IMR-90 (cell line): ENCODE data around the gene NKAIN4. TPM values are rescaled to one million over a fixed set of nuclear protein-coding genes. Genes with fewer than 3 reads are reported as not detected.

ENCODE experiments used
- ATAC-seq: fragments of 200-7000 bp; cut with Tn5 transposase; 2 replicates; pipeline ENCODE4 v1.9.1; 2020; ENCODE audit warnings: low read depth, mild to moderate bottlenecking, moderate library complexity
- BruUV-seq: library from RNA; stranded (reverse); fragments of 400-500 nt; replicated peaks from 2 replicates; lab custom pipeline; 2021; lab: Mats Ljungman, UMichigan
- CTCF ChIA-PET: fragments of 300-600 bp; formaldehyde crosslinking; extraction: SDS; loops from one replicate; lab custom pipeline; 2021; ENCODE audit warnings: antibody characterized with exemption; lab: Yijun Ruan, JAX
- POLR2A ChIA-PET: fragments of 300-600 bp; sonication (Branson Sonifier 250); formaldehyde crosslinking; loops from one replicate; lab custom pipeline; 2022; ENCODE audit warnings: antibody characterized with exemption; ENCODE audit not compliant: unreplicated experiment; lab: Charles Lee
- DNase-seq: peaks from one replicate; pipeline ENCODE4 v3.0.0; 2013
- H2AFZ ChIP-seq: replicated peaks from 2 replicates; pipeline ENCODE3; 2013; ENCODE audit warnings: low read length, mild to moderate bottlenecking; ENCODE audit not compliant: poor library complexity
- H2AK5ac ChIP-seq: 2 replicates; pipeline ENCODE4 v1.6.1; 2013; ENCODE audit warnings: low read depth, low read length, inconsistent platforms
- H2AK9ac ChIP-seq: replicated peaks from 2 replicates; pipeline ENCODE3; 2013; ENCODE audit warnings: mild to moderate bottlenecking, low read depth, low read length, moderate library complexity; ENCODE audit not compliant: poor library complexity
- H2BK120ac ChIP-seq: 2 replicates; pipeline ENCODE4 v1.6.1; 2013; ENCODE audit warnings: low read depth, low read length, inconsistent platforms
- H2BK15ac ChIP-seq: 3 replicates; pipeline ENCODE4 v1.6.1; 2013; ENCODE audit warnings: low read depth, low read length, inconsistent platforms
- H2BK20ac ChIP-seq: 2 replicates; pipeline ENCODE4 v1.6.1; 2013; ENCODE audit warnings: low read depth, mild to moderate bottlenecking, inconsistent platforms, low read length, moderate library complexity
- H2BK5ac ChIP-seq: 2 replicates; pipeline ENCODE4 v1.6.1; 2013; ENCODE audit warnings: mild to moderate bottlenecking, low read depth, low read length, inconsistent platforms; ENCODE audit not compliant: poor library complexity, severe bottlenecking
- H3K14ac ChIP-seq: replicated peaks from 2 replicates; pipeline ENCODE4 v1.6.1; 2013; ENCODE audit warnings: low read depth, low read length, inconsistent platforms
- H3K18ac ChIP-seq: 2 replicates; pipeline ENCODE4 v1.6.1; 2013; ENCODE audit warnings: low read depth, low read length, control low read depth
- H3K23ac ChIP-seq: 2 replicates; pipeline ENCODE4 v1.6.1; 2013; ENCODE audit warnings: low read depth, low read length, inconsistent platforms
- H3K27ac ChIP-seq: 2 replicates; pipeline ENCODE4 v1.5.1; 2013; ENCODE audit warnings: mild to moderate bottlenecking, control low read depth, low read length; ENCODE audit not compliant: insufficient read depth
- H3K27me3 ChIP-seq: 2 replicates; pipeline ENCODE4 v1.6.1; 2013; ENCODE audit warnings: low read length; ENCODE audit not compliant: control insufficient read depth, insufficient read depth
- H3K36me3 ChIP-seq: 2 replicates; pipeline ENCODE4 v1.6.1; 2013; ENCODE audit warnings: low read length, mixed read lengths; ENCODE audit not compliant: control insufficient read depth, insufficient read depth
- H3K4ac ChIP-seq: 2 replicates; pipeline ENCODE4 v1.6.1; 2013; ENCODE audit warnings: low read depth, low read length, inconsistent platforms
- H3K4me1 ChIP-seq: 2 replicates; pipeline ENCODE4 v1.6.1; 2013; ENCODE audit warnings: low read length, mixed read lengths; ENCODE audit not compliant: control insufficient read depth, insufficient read depth
- H3K4me2 ChIP-seq: 2 replicates; pipeline ENCODE4 v1.6.1; 2013; ENCODE audit warnings: low read depth, mild to moderate bottlenecking, control low read depth, low read length, moderate library complexity
- H3K4me3 ChIP-seq: 2 replicates; pipeline ENCODE4 v1.5.1; 2013; ENCODE audit warnings: low read depth, mild to moderate bottlenecking, control low read depth, low read length, moderate library complexity; ENCODE audit not compliant: insufficient read depth
- H3K56ac ChIP-seq: 2 replicates; pipeline ENCODE4 v1.6.1; 2013; ENCODE audit warnings: low read length, inconsistent platforms; ENCODE audit not compliant: insufficient read depth; ENCODE audit errors: extremely low read depth
- H3K79me1 ChIP-seq, 2 experiments: 2 replicates each; pipeline ENCODE4 v1.6.1; 2013; ENCODE audit warnings: low read length in 2 of 2, inconsistent platforms in 1 of 2, low read depth in 1 of 2
- H3K9ac ChIP-seq: 2 replicates; pipeline ENCODE4 v1.6.1; 2013; ENCODE audit warnings: low read depth, low read length, control low read depth
- H3K9me1 ChIP-seq: 2 replicates; pipeline ENCODE4 v1.6.1; 2013; ENCODE audit warnings: low read length, inconsistent platforms; ENCODE audit not compliant: insufficient read depth
- H3K9me3 ChIP-seq: 2 replicates; pipeline ENCODE4 v1.6.1; 2013; ENCODE audit warnings: low read length; ENCODE audit not compliant: control insufficient read depth, insufficient read depth
- H4K20me1 ChIP-seq: 2 replicates; pipeline ENCODE4 v1.6.1; 2013; ENCODE audit warnings: low read length, inconsistent platforms; ENCODE audit not compliant: insufficient read depth
- H4K5ac ChIP-seq: 2 replicates; pipeline ENCODE4 v1.6.1; 2013; ENCODE audit warnings: mild to moderate bottlenecking, low read depth, low read length, control low read depth
- H4K8ac ChIP-seq, 2 experiments: 2 replicates each; pipeline ENCODE4 v1.6.1; 2013; ENCODE audit warnings: low read depth in 2 of 2, low read length in 2 of 2, control low read depth in 1 of 2, inconsistent platforms in 1 of 2
- H4K91ac ChIP-seq: 2 replicates; pipeline ENCODE4 v1.6.1; 2013; ENCODE audit warnings: low read depth, low read length, inconsistent platforms; ENCODE audit not compliant: insufficient read depth
- BHLHE40 ChIP-seq: fragments of 150-350 bp; IDR thresholded peaks from 2 replicates; pipeline ENCODE4 v1.6.1; 2016; ENCODE audit warnings: mild to moderate bottlenecking, low read depth, low read length
- CEBPB ChIP-seq: IDR thresholded peaks from 2 replicates; pipeline ENCODE4 v1.6.1; 2012; ENCODE audit warnings: low read depth, low read length, improper control_type of control experiment
- CHD1 ChIP-seq: IDR thresholded peaks from 2 replicates; pipeline ENCODE4 v1.6.1; 2012; ENCODE audit warnings: low read depth, low read length, improper control_type of control experiment
- FOS ChIP-seq: fragments of 150-350 bp; IDR thresholded peaks from 2 replicates; pipeline ENCODE4 v1.6.1; 2016; ENCODE audit warnings: low read depth, low read length
- MAFK ChIP-seq: IDR thresholded peaks from 2 replicates; pipeline ENCODE4 v1.6.1; 2012; ENCODE audit warnings: low read depth, low read length, improper control_type of control experiment
- MAZ ChIP-seq: IDR thresholded peaks from 2 replicates; pipeline ENCODE4 v1.6.1; 2012; ENCODE audit warnings: low read depth, mild to moderate bottlenecking, low read length, improper control_type of control experiment, moderate library complexity, borderline replicate concordance
- MXI1 ChIP-seq: IDR thresholded peaks from 2 replicates; pipeline ENCODE4 v1.6.1; 2012; ENCODE audit warnings: low read depth, mild to moderate bottlenecking, low read length, moderate library complexity, borderline replicate concordance
- NFE2L2 ChIP-seq: fragments of 150-350 bp; IDR thresholded peaks from 2 replicates; pipeline ENCODE4 v1.6.1; 2016; ENCODE audit warnings: low read depth, mild to moderate bottlenecking, low read length
- POLR2A ChIP-seq: IDR thresholded peaks from 2 replicates; pipeline ENCODE4 v1.6.1; 2012; ENCODE audit warnings: mild to moderate bottlenecking, low read depth, low read length
- RAD21 ChIP-seq: IDR thresholded peaks from 2 replicates; pipeline ENCODE4 v1.6.1; 2012; ENCODE audit warnings: low read length, improper control_type of control experiment
- RCOR1 ChIP-seq: IDR thresholded peaks from 2 replicates; pipeline ENCODE4 v1.6.1; 2012; ENCODE audit warnings: mild to moderate bottlenecking, low read length, improper control_type of control experiment; ENCODE audit not compliant: insufficient replicate concordance
- RFX5 ChIP-seq: IDR thresholded peaks from 2 replicates; pipeline ENCODE4 v1.8.0; 2012; ENCODE audit warnings: low read depth, mild to moderate bottlenecking, low read length, moderate library complexity
- SMC3 ChIP-seq: fragments of 150-350 bp; IDR thresholded peaks from 2 replicates; pipeline ENCODE4 v1.6.1; 2016; ENCODE audit warnings: low read depth, mild to moderate bottlenecking, antibody characterized with exemption, low read length, moderate library complexity
- WGBS, 2 experiments: methylation state at CpG; one replicate each; pipeline versions ENCODE4 v1.1.5 to v1.1.7; 2013; ENCODE audit warnings: missing lambda C conversion rate in 2 of 2; ENCODE audit not compliant: insufficient read length in 1 of 2; ENCODE audit errors: extremely low coverage in 2 of 2; 5-methylcytosine and 5-hydroxymethylcytosine counted together
- dilution Hi-C: fragments of 300-500 bp; cut with HindIII; formaldehyde crosslinking; loops from one replicate; pipeline ENCODE4 v1.14.3; 2018; ENCODE audit warnings: low sequenced_read_pairs; ENCODE audit not compliant: unreplicated experiment
- in situ Hi-C: fragments of 300-500 bp; cut with MboI; formaldehyde crosslinking; loops from 3 replicates; pipeline ENCODE4 v1.14.3; 2019; ENCODE audit warnings: low sequenced_read_pairs, inconsistent platforms, mixed read lengths
- intact Hi-C: fragments of 100-400 bp; cut with micrococcal nuclease; formaldehyde crosslinking; loops from 2 replicates; pipeline ENCODE4 v1.10.0; 2022
- polyA plus RNA-seq, 3 experiments: library from polyadenylated mRNA; depleted of rRNA; stranded (reverse); fragments of >200 nt; gene quantifications; 2 replicates each; pipeline ENCODE4 v1.2.3, GENCODE V29; 2012; ENCODE audit warnings: low replicate concordance in 1 of 3
- total RNA-seq: library from RNA; depleted of rRNA; stranded (reverse); fragments of >200 nt; gene quantifications from 2 replicates; pipeline ENCODE4 v1.2.3, GENCODE V29; 2012
- TF ChIP-seq, protein P1 (sequence below): conservative IDR thresholded peaks from 2 replicates; pipeline ENCODE4 v1.5.1; 2012; ENCODE audit warnings: mild to moderate bottlenecking, low read depth, low read length, improper control_type of control experiment
- TF ChIP-seq, protein P2 (sequence below): fragments of 150-350 bp; IDR thresholded peaks from 2 replicates; pipeline ENCODE4 v1.6.1; 2016; ENCODE audit warnings: low read depth, mild to moderate bottlenecking, low read length, moderate library complexity, borderline replicate concordance
- TF ChIP-seq, protein P3 (sequence below): fragments of 150-350 bp; IDR thresholded peaks from 2 replicates; pipeline ENCODE4 v1.6.1; 2017; ENCODE audit warnings: mild to moderate bottlenecking, antibody characterized with exemption, low read length, low read depth

The NKAIN4 gene
- total and polyA plus RNA-seq, 2 of the 4 experiments (the other 2 are of a cell fraction): not detected

DNA sequence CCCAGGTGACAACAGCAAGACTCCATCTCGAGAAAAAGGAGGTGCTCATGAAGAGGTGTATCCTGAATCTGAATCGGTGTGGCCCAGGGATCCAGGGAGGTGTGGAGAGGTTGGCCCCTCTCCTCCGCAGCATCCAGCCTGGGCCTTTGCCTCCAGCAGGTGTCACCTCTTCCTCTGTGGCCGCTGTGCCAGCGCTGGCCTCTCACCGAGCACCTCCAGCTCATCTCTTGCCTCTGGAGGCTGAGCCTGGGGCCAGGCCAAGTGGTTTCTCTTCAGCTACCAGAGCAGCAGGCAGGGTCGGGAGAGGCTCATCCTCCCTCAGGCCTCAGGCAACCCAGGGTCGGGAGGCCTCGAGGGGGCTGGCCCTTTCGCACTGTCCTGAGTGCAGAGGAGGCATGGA lies 37.5 kb upstream of the NKAIN4 start:
- H4K8ac ChIP-seq: no peak overlapping the region
- no peak overlapping the region for H2BK5ac ChIP-seq
- 78% methylated on average over 3 of the region's 10 CpGs; no CpG with 5 or more reads in 1 of the 2 experiments for WGBS, 2 experiments
- no peak overlapping the region for H3K56ac ChIP-seq
- H3K4ac ChIP-seq: no peak overlapping the region
- no peak overlapping the region for H3K9ac ChIP-seq
- ATAC-seq (no peak), DNase-seq (no peak)
- no peaks in the 10 kb centered on the region for H3K9me1 ChIP-seq
- in situ Hi-C loops (no loop called here), dilution Hi-C loops (no loop called here), intact Hi-C loops (no loop called here)
- H2BK120ac ChIP-seq: no peak overlapping the region
- no peak overlapping the region for H3K27ac ChIP-seq
- H2AFZ ChIP-seq: no peak overlapping the region
- H4K91ac ChIP-seq: no peak overlapping the region
- CTCF ChIA-PET: interaction anchor here (0.7 to 1.2 kb wide), 2 partner anchors 68 to 69 kb away, joined by 3 to 4 read pairs; no protein-coding TSS in a partner anchor
- H4K5ac ChIP-seq: no peak overlapping the region
- H3K18ac ChIP-seq: no peak overlapping the region
- H3K4me1 ChIP-seq: no peaks in the 10 kb centered on the region
- no peak overlapping the region for H3K4me3 ChIP-seq
- peaks cover 24% of the 10 kb centered on the region for H3K36me3 ChIP-seq
- no peak overlapping the region for H3K14ac ChIP-seq
- H3K9me3 ChIP-seq: no peaks in the 10 kb centered on the region
- H2AK5ac ChIP-seq: no peak overlapping the region; the same call in 1 of the 2 replicates
- H3K27me3 ChIP-seq: peaks cover 21% of the 10 kb centered on the region
- no peak for TF ChIP-seq CHD1
- no peak for TF ChIP-seq POLR2A
- no peak for TF ChIP-seq NFE2L2
- no peak for TF ChIP-seq RAD21
- TF ChIP-seq RCOR1: no peak
- TF ChIP-seq CEBPB: no peak
- TF ChIP-seq, protein P1, sequence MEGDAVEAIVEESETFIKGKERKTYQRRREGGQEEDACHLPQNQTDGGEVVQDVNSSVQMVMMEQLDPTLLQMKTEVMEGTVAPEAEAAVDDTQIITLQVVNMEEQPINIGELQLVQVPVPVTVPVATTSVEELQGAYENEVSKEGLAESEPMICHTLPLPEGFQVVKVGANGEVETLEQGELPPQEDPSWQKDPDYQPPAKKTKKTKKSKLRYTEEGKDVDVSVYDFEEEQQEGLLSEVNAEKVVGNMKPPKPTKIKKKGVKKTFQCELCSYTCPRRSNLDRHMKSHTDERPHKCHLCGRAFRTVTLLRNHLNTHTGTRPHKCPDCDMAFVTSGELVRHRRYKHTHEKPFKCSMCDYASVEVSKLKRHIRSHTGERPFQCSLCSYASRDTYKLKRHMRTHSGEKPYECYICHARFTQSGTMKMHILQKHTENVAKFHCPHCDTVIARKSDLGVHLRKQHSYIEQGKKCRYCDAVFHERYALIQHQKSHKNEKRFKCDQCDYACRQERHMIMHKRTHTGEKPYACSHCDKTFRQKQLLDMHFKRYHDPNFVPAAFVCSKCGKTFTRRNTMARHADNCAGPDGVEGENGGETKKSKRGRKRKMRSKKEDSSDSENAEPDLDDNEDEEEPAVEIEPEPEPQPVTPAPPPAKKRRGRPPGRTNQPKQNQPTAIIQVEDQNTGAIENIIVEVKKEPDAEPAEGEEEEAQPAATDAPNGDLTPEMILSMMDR: no peak
- TF ChIP-seq RFX5: no peak
- TF ChIP-seq, protein P2, sequence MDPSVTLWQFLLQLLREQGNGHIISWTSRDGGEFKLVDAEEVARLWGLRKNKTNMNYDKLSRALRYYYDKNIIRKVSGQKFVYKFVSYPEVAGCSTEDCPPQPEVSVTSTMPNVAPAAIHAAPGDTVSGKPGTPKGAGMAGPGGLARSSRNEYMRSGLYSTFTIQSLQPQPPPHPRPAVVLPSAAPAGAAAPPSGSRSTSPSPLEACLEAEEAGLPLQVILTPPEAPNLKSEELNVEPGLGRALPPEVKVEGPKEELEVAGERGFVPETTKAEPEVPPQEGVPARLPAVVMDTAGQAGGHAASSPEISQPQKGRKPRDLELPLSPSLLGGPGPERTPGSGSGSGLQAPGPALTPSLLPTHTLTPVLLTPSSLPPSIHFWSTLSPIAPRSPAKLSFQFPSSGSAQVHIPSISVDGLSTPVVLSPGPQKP: no peak
- TF ChIP-seq MXI1: no peak
- TF ChIP-seq, protein P3, sequence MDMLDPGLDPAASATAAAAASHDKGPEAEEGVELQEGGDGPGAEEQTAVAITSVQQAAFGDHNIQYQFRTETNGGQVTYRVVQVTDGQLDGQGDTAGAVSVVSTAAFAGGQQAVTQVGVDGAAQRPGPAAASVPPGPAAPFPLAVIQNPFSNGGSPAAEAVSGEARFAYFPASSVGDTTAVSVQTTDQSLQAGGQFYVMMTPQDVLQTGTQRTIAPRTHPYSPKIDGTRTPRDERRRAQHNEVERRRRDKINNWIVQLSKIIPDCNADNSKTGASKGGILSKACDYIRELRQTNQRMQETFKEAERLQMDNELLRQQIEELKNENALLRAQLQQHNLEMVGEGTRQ: no peak
- no peak for TF ChIP-seq MAFK
- no peak for TF ChIP-seq SMC3
- TF ChIP-seq MAZ: no peak
- TF ChIP-seq FOS: no peak
- TF ChIP-seq BHLHE40: no peak
- POLR2A ChIA-PET: no interaction called here
- H3K79me1 ChIP-seq: peaks cover 0 to 10% of the 10 kb centered on the region in 2 experiments; a peak in 1 of 4 replicates
- no TSS peak for BruUV-seq
- H2AK9ac ChIP-seq: no peak overlapping the region
- H2BK20ac ChIP-seq: no peak overlapping the region
- no peak overlapping the region for H3K4me2 ChIP-seq
- no peak overlapping the region for H2BK15ac ChIP-seq
- peaks cover 54% of the 10 kb centered on the region for H4K20me1 ChIP-seq
- no peak overlapping the region for H3K23ac ChIP-seq
